GM12878 (cell line): ENCODE measurements around the gene COL17A1. TPM values are rescaled to one million over a fixed set of nuclear protein-coding genes. Genes with fewer than 3 reads are reported as not detected.

Experiments
- ATAC-seq: fragments of 200-7000 bp; cut with Tn5 transposase; 3 replicates; pipeline ENCODE4 v1.9.1; 2020; ENCODE audit warnings: mild to moderate bottlenecking, moderate library complexity
- BruUV-seq: library from RNA; stranded (reverse); fragments of 400-500 nt; replicated peaks from 2 replicates; lab custom pipeline; 2021; lab: Mats Ljungman, UMichigan
- CTCF ChIA-PET: fragments of 300-600 bp; sonication (Branson Sonifier 250); formaldehyde crosslinking; extraction: SDS; loops from one replicate; lab custom pipeline; 2021; ENCODE audit warnings: inconsistent platforms; lab: Yijun Ruan, JAX
- POLR2A ChIA-PET: fragments of 350-600 bp; formaldehyde crosslinking; extraction: SDS; loops from one replicate; lab custom pipeline; 2021; ENCODE audit warnings: inconsistent platforms; lab: Charles Lee
- RAD21 ChIA-PET: fragments of 300-600 bp; sonication (Branson Sonifier 250); formaldehyde crosslinking; loops from one replicate; lab custom pipeline; 2023; ENCODE audit warnings: antibody characterized with exemption; ENCODE audit not compliant: unreplicated experiment; lab: Charles Lee
- SMC1A ChIA-PET: fragments of 300-600 bp; sonication (Branson Sonifier 250); formaldehyde crosslinking; loops from one replicate; lab custom pipeline; 2023; ENCODE audit not compliant: unreplicated experiment, uncharacterized antibody; lab: Charles Lee
- DNase-seq: peaks from one replicate; pipeline ENCODE4 v3.0.0-alpha.2; 2011; ENCODE audit warnings: low read depth, low spot score
- FAIRE-seq: peaks from 3 replicates; lab custom pipeline; 2011; peaks lifted over from hg19 to GRCh38; lab: Jason Lieb, UNC
- H2AFZ ChIP-seq: 2 replicates; pipeline ENCODE4 v1.6.0; 2011; ENCODE audit warnings: low read depth, low read length, control low read depth; ENCODE audit not compliant: control insufficient read depth
- H3K27ac ChIP-seq: 2 replicates; pipeline ENCODE4 v1.5.1; 2011; ENCODE audit warnings: control low read depth; ENCODE audit not compliant: control insufficient read depth, insufficient read depth
- H3K27me3 ChIP-seq, 2 experiments: replicated peaks in 1 of 2; 2 replicates each; pipeline versions ENCODE4 v1.6.0 to v1.6.1; 2011; ENCODE audit warnings: low read length in 1 of 2; ENCODE audit not compliant: control insufficient read depth in 2 of 2, insufficient read depth in 2 of 2
- H3K36me3 ChIP-seq, 2 experiments: 2 replicates each; pipeline ENCODE4 v1.5.1; 2011; ENCODE audit warnings: low read length in 1 of 2; ENCODE audit not compliant: control insufficient read depth in 2 of 2, insufficient read depth in 2 of 2
- H3K4me1 ChIP-seq: 2 replicates; pipeline ENCODE4 v1.6.1; 2011; ENCODE audit warnings: mild to moderate bottlenecking, low read length, moderate library complexity, mixed read lengths; ENCODE audit not compliant: control insufficient read depth, insufficient read depth
- H3K4me2 ChIP-seq: 2 replicates; pipeline ENCODE4 v1.6.0; 2011; ENCODE audit warnings: control low read depth; ENCODE audit not compliant: control insufficient read depth, insufficient read depth
- H3K4me3 ChIP-seq: fragments of 200-600 bp; sonication (generic); 2 replicates; pipeline ENCODE4 v1.5.1; 2016
- H3K79me2 ChIP-seq: 2 replicates; pipeline ENCODE4 v1.6.0; 2011; ENCODE audit warnings: low read length; ENCODE audit not compliant: control insufficient read depth, insufficient read depth
- H3K9ac ChIP-seq: 2 replicates; pipeline ENCODE4 v1.8.0; 2011; ENCODE audit warnings: low read length, control low read depth, mixed read lengths; ENCODE audit not compliant: control insufficient read depth, insufficient read depth
- H3K9me3 ChIP-seq: replicated peaks from 3 replicates; pipeline ENCODE4 v1.5.1; 2011; ENCODE audit warnings: mild to moderate bottlenecking, low read length; ENCODE audit not compliant: control insufficient read depth, insufficient read depth
- H4K20me1 ChIP-seq: 2 replicates; pipeline ENCODE4 v1.6.0; 2011; ENCODE audit not compliant: control insufficient read depth, insufficient read depth
- ATF3 ChIP-seq: IDR thresholded peaks from 2 replicates; pipeline ENCODE4 v1.6.1; 2011; ENCODE audit warnings: low read depth, mild to moderate bottlenecking, low read length, moderate library complexity, borderline replicate concordance; ENCODE audit errors: extremely low read depth
- ATF7 ChIP-seq: fragments of 450-650 bp; IDR thresholded peaks from 2 replicates; pipeline ENCODE4 v1.6.1; 2016; ENCODE audit warnings: low read depth, mild to moderate bottlenecking
- CHD2 ChIP-seq: IDR thresholded peaks from 2 replicates; pipeline ENCODE4 v1.6.1; 2011; ENCODE audit warnings: low read depth, low read length, improper control_type of control experiment, borderline replicate concordance
- NFXL1 ChIP-seq: fragments of 450-650 bp; IDR thresholded peaks from 2 replicates; pipeline ENCODE4 v1.6.1; 2017; ENCODE audit warnings: antibody characterized with exemption, mild to moderate bottlenecking, borderline replicate concordance
- NR2F1 ChIP-seq: fragments of 450-650 bp; conservative IDR thresholded peaks from 2 replicates; pipeline ENCODE4 v1.6.1; 2017; ENCODE audit warnings: mild to moderate bottlenecking
- STAT1 ChIP-seq: fragments of 450-650 bp; conservative IDR thresholded peaks from 2 replicates; pipeline ENCODE4 v1.6.1; 2014; ENCODE audit warnings: antibody characterized with exemption, mild to moderate bottlenecking
- WGBS: methylation state at CpG from one replicate; pipeline ENCODE4 v1.1.6; 2016; ENCODE audit warnings: low lambda C conversion rate; ENCODE audit not compliant: insufficient replicate concordance, insufficient coverage; ENCODE audit errors: missing lambda C conversion rate; 5-methylcytosine and 5-hydroxymethylcytosine counted together
- in situ Hi-C: fragments of 300-500 bp; cut with MboI; formaldehyde crosslinking; loops from 9 replicates; pipeline ENCODE4 v1.14.3; 2018; ENCODE audit warnings: mixed read lengths
- intact Hi-C: fragments of 100-400 bp; cut with micrococcal nuclease; formaldehyde crosslinking; loops from one replicate; pipeline ENCODE4 v1.14.2; 2022; ENCODE audit not compliant: unreplicated experiment
- polyA plus RNA-seq, 11 experiments: library from polyadenylated mRNA; depleted of rRNA in 4 of 11; unstranded in 6 of 11; stranded (reverse) in 5 of 11; fragments of >200 nt; fragmentation: Nextera tagmentation in 4 of 11; fragmentation: Illumina TruSeq in 1 of 11; extraction: Ambion mirVana in 4 of 11; extraction: Trizol in 1 of 11; gene quantifications; 1 replicate in 1 of 11; 2 replicates in 10 of 11; pipeline versions ENCODE4 v1.2.1 to v1.2.3, GENCODE V29; 2011 to 2016; ENCODE audit warnings: inconsistent platforms in 2 of 11, missing spikeins in 2 of 11, low read depth in 1 of 11
- total RNA-seq, 4 experiments: library from RNA; depleted of rRNA in 3 of 4; stranded (reverse); fragments of >200 nt in 3 of 4; fragmentation: Illumina TruSeq in 1 of 4; extraction: Trizol in 1 of 4; gene quantifications; 2 replicates each; pipeline versions ENCODE4 v1.2.1 to v1.2.3, GENCODE V29; 2013 to 2021

COL17A1 gene
- total and polyA plus RNA-seq, 10 of the 15 experiments (the other 5 are each of a cell fraction or from before 2014, with no cell fraction given), result 0.08 to 0.22 TPM; not detected in 8

DNA sequence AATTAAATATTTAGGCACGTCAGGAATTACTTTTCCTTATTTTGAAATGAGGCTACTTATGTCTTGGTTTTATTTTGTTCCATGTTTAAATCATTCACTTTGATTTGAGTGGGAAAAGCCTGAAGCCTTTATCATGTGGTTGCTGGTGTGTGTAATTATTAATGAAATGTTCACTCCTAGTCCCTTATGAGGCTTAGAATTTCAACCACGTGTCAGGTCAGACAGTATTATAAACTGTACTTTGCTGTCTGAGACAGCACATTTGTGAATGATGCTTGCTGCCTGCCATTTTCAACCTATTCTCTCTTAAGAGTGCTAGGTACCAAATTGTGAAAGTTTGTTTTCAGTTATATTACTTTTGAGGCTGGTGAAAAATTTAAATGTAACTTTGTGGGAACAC lies 58.9 kb downstream of the COL17A1 start:
- Histone ChIP-seq H4K20me1 (no peaks in the 10 kb centered on the region), H3K36me3 (peaks cover 7 to 18% of the 10 kb centered on the region in 2 experiments; a peak in 3 of 4 replicates), H3K27ac (no peak overlapping the region), H3K4me2 (no peak overlapping the region), H3K4me1 (no peaks in the 10 kb centered on the region), H3K27me3 (no peaks in the 10 kb centered on the region), H2AFZ (no peak overlapping the region), H3K9ac (no peak overlapping the region), H3K4me3 (no peak overlapping the region), H3K79me2 (no peaks in the 10 kb centered on the region), H3K9me3 (no peaks in the 10 kb centered on the region)
- in situ Hi-C loops (no loop called here), intact Hi-C loops (loop anchor here (5.0 kb wide), 1 partner anchor 101 kb away; no protein-coding TSS in a partner anchor)
- FAIRE-seq (peak; percentile 13), ATAC-seq (no peak), DNase-seq (no peak)
- SMC1A ChIA-PET, result interaction anchor here (0.8 to 1.8 kb wide), 5 partner anchors 13 to 97 kb away, joined by 3 to 6 read pairs (median 4); partner anchors contain the start of gene SFR1
- BruUV-seq, result no TSS peak
- POLR2A ChIA-PET, result interaction anchor here (0.6 kb wide), 1 partner anchor 268 kb away, joined by 10 read pairs; no protein-coding TSS in a partner anchor
- CTCF ChIA-PET, result interaction anchor here (0.9 to 1.7 kb wide), 4 partner anchors 10 to 139 kb away, joined by 3 to 8 read pairs (median 4); partner anchors contain the start of gene SFR1
- TF ChIP-seq ATF7 (no peak), NFXL1 (no peak), ATF3 (no peak), STAT1 (no peak), NR2F1 (no peak), CHD2 (no peak)
- 23% methylated on average over 2 of the region's 2 CpGs for WGBS
- RAD21 ChIA-PET, result interaction anchor here (1.3 kb wide), 1 partner anchor 96 kb away, joined by 7 read pairs; the partner anchor contains the start of gene SFR1
